ENCODE results near the gene PTPRN2. TPM values are rescaled to one million over a fixed set of nuclear protein-coding genes. Genes with fewer than 3 reads are reported as not detected.
A peak's percentile ranks its signal among the peaks of the same experiment; 100 is the strongest.

The PTPRN2 gene
- total RNA-seq, 1 experiment from 2014 or later, result 1.2 TPM

- H3K9me3 ChIP-seq (replicated peaks), result peaks cover 3% of the 10 kb centered on the region; the same call in 1 of the 2 replicates
- DNase-seq (ENCODE audit: low read depth in 1 of 2, low spot score in 2 of 2), result peak in 1 of 2 experiments; percentile 28
These were observed 912.1 kb downstream of the PTPRN2 start for GRCh38 chr7:157675427-157675927.

GRCh38 chr7:157674715-157675426 is 912.8 kb downstream of the PTPRN2 start:
- H3K4me1 ChIP-seq (replicated peaks), result 0 out of 2 replicates have a peak, but pooled peaks cover 4% of the 10 kb centered on the region
- peak in 1 of 2 experiments; percentile 39 for DNase-seq (ENCODE audit: low read depth in 1 of 2, low spot score in 2 of 2)
- peaks cover 3% of the 10 kb centered on the region; the same call in 1 of the 2 replicates for H3K9me3 ChIP-seq (replicated peaks)
- H3K36me3 ChIP-seq, result no peaks in the 10 kb centered on the region
- H3K27ac ChIP-seq, result no peak overlapping the region
- no peak overlapping the region for H3K4me3 ChIP-seq
- no peaks in the 10 kb centered on the region for H3K27me3 ChIP-seq (replicated peaks)

More at GRCh38 chr7:157675427-157675927, 912.1 kb downstream of the PTPRN2 start:
- Histone ChIP-seq H3K27me3 (replicated peaks) (no peaks in the 10 kb centered on the region), H3K4me1 (replicated peaks) (0 out of 2 replicates have a peak, but pooled peaks cover 4% of the 10 kb centered on the region), H3K4me3 (no peak overlapping the region), H3K27ac (no peak overlapping the region), H3K36me3 (no peaks in the 10 kb centered on the region)

GRCh38 chr7:157674027-157674714 is 913.5 kb downstream of the PTPRN2 start:
- Histone ChIP-seq H3K27ac (no peak overlapping the region), H3K9me3 (replicated peaks) (peaks cover 3% of the 10 kb centered on the region; the same call in 1 of the 2 replicates)

GRCh38 chr7:157673573-157673972 is 914.0 kb downstream of the PTPRN2 start:
- DNase-seq (ENCODE audit: low read depth in 1 of 2, low spot score in 2 of 2), result peak in 1 of 2 experiments; percentile 28
- Histone ChIP-seq H3K4me3 (no peak overlapping the region), H3K27ac (no peak overlapping the region), H3K27me3 (replicated peaks) (no peaks in the 10 kb centered on the region), H3K36me3 (no peaks in the 10 kb centered on the region), H3K9me3 (replicated peaks) (peaks cover 3% of the 10 kb centered on the region; the same call in 1 of the 2 replicates), H3K4me1 (replicated peaks) (0 out of 2 replicates have a peak, but pooled peaks cover 4% of the 10 kb centered on the region)

More at GRCh38 chr7:157674027-157674714, 913.5 kb downstream of the PTPRN2 start:
- no peak overlapping the region for H3K4me3 ChIP-seq
- no peaks in the 10 kb centered on the region for H3K36me3 ChIP-seq
- H3K27me3 ChIP-seq (replicated peaks), result no peaks in the 10 kb centered on the region
- H3K4me1 ChIP-seq (replicated peaks), result 0 out of 2 replicates have a peak, but pooled peaks cover 4% of the 10 kb centered on the region
- no peak for DNase-seq (ENCODE audit: low read depth in 1 of 2, low spot score in 2 of 2)

GRCh38 chr7:157671358-157672255 is 916.0 kb downstream of the PTPRN2 start:
- Histone ChIP-seq H3K4me3 (no peak overlapping the region), H3K27me3 (replicated peaks) (no peaks in the 10 kb centered on the region), H3K4me1 (replicated peaks) (0 out of 2 replicates have a peak, but pooled peaks cover 4% of the 10 kb centered on the region), H3K36me3 (no peaks in the 10 kb centered on the region), H3K9me3 (replicated peaks) (peaks cover 3% of the 10 kb centered on the region), H3K27ac (no peak overlapping the region)
- no peak for DNase-seq (ENCODE audit: low read depth in 1 of 2, low spot score in 2 of 2)

GRCh38 chr7:157670490-157671357 is 916.9 kb downstream of the PTPRN2 start:
- no peak overlapping the region for H3K27ac ChIP-seq
- H3K27me3 ChIP-seq (replicated peaks), result no peaks in the 10 kb centered on the region
- peaks cover 3% of the 10 kb centered on the region for H3K9me3 ChIP-seq (replicated peaks)
- peak in 1 of 2 experiments; percentile 10 for DNase-seq (ENCODE audit: low read depth in 1 of 2, low spot score in 2 of 2)
- H3K36me3 ChIP-seq, result no peaks in the 10 kb centered on the region
- H3K4me1 ChIP-seq (replicated peaks), result 0 out of 2 replicates have a peak, but pooled peaks cover 4% of the 10 kb centered on the region
- no peak overlapping the region for H3K4me3 ChIP-seq

- Histone ChIP-seq H3K27ac (no peak overlapping the region), H3K4me1 (replicated peaks) (0 out of 2 replicates have a peak, but pooled peaks cover 4% of the 10 kb centered on the region), H3K4me3 (no peak overlapping the region), H3K9me3 (replicated peaks) (peaks cover 7% of the 10 kb centered on the region), H3K36me3 (no peaks in the 10 kb centered on the region), H3K27me3 (replicated peaks) (no peaks in the 10 kb centered on the region)
- DNase-seq (ENCODE audit: low read depth in 1 of 2, low spot score in 2 of 2), result no peak
These were observed 917.8 kb downstream of the PTPRN2 start for GRCh38 chr7:157669768-157670351.

- Histone ChIP-seq H3K27me3 (replicated peaks) (no peaks in the 10 kb centered on the region), H3K9me3 (replicated peaks) (peaks cover 4% of the 10 kb centered on the region; the same call in 1 of the 2 replicates), H3K4me1 (replicated peaks) (0 out of 2 replicates have a peak, but pooled peaks cover 4% of the 10 kb centered on the region), H3K36me3 (no peaks in the 10 kb centered on the region), H3K27ac (no peak overlapping the region), H3K4me3 (no peak overlapping the region)
- no peak for DNase-seq (ENCODE audit: low read depth in 1 of 2, low spot score in 2 of 2)
These were observed 918.5 kb downstream of the PTPRN2 start for GRCh38 chr7:157668884-157669767.

GRCh38 chr7:157668221-157668883 is 919.3 kb downstream of the PTPRN2 start:
- no peak for DNase-seq (ENCODE audit: low read depth in 1 of 2, low spot score in 2 of 2)
- H3K36me3 ChIP-seq, result no peaks in the 10 kb centered on the region
- no peak overlapping the region for H3K27ac ChIP-seq
- no peaks in the 10 kb centered on the region for H3K27me3 ChIP-seq (replicated peaks)
- H3K9me3 ChIP-seq (replicated peaks), result peaks cover 4% of the 10 kb centered on the region; the same call in 1 of the 2 replicates
- no peak overlapping the region for H3K4me3 ChIP-seq
- peaks cover 5% of the 10 kb centered on the region; the same call in 1 of the 2 replicates for H3K4me1 ChIP-seq (replicated peaks)

GRCh38 chr7:157667731-157668130 is 919.9 kb downstream of the PTPRN2 start:
- peaks cover 10% of the 10 kb centered on the region; the same call in 1 of the 2 replicates for H3K4me1 ChIP-seq (replicated peaks)
- H3K9me3 ChIP-seq (replicated peaks), result peaks cover 4% of the 10 kb centered on the region; the same call in 1 of the 2 replicates
- H3K27ac ChIP-seq, result no peak overlapping the region
- no peak for DNase-seq (ENCODE audit: low read depth in 1 of 2, low spot score in 2 of 2)
- no peaks in the 10 kb centered on the region for H3K36me3 ChIP-seq
- H3K4me3 ChIP-seq, result no peak overlapping the region
- no peaks in the 10 kb centered on the region for H3K27me3 ChIP-seq (replicated peaks)

- DNase-seq (ENCODE audit: low read depth in 1 of 2, low spot score in 2 of 2), result no peak
- Histone ChIP-seq H3K4me1 (replicated peaks) (peaks cover 10% of the 10 kb centered on the region; the same call in 1 of the 2 replicates), H3K36me3 (no peaks in the 10 kb centered on the region), H3K9me3 (replicated peaks) (peaks cover 4% of the 10 kb centered on the region), H3K27me3 (replicated peaks) (no peaks in the 10 kb centered on the region), H3K4me3 (no peak overlapping the region), H3K27ac (no peak overlapping the region)
These were observed 920.4 kb downstream of the PTPRN2 start for GRCh38 chr7:157667261-157667660.
